ENCODE data around the gene TARBP1. TPM values are rescaled to one million over a fixed set of nuclear protein-coding genes. Genes with fewer than 3 reads are reported as not detected.
"Not testable (repeated sequence)": the region's sequence is repeated elsewhere in the genome, so short reads cannot be mapped to it uniquely, and the experiment has no call there.

TARBP1 gene
- polyA plus RNA-seq, 1 donor from 2014 or later: 267 TPM

GRCh38 chr1:234504969-234505768 lies 26.2 kb upstream of the TARBP1 start:
- Histone ChIP-seq H3K9ac (ENCODE audit: low read length) (no peak overlapping the region), H3K79me2 (replicated peaks; ENCODE audit: insufficient read depth, low read length) (no peaks in the 10 kb centered on the region), H3K36me3 (ENCODE audit: insufficient read depth, low read length) (no peaks in the 10 kb centered on the region), H3K9me3 (ENCODE audit: low read length) (no peaks in the 10 kb centered on the region), H3K27ac (ENCODE audit: low read length) (no peak overlapping the region), H3F3A (ENCODE audit: insufficient read depth, low read length, poor library complexity, severe bottlenecking) (no peaks in the 10 kb centered on the region), H3K27me3 (ENCODE audit: insufficient read depth, low read depth, low read length) (no peaks in the 10 kb centered on the region), H3K4me3 (ENCODE audit: low read length) (no peak overlapping the region), H3K4me2 (ENCODE audit: low read length) (no peak overlapping the region), H4K20me1 (ENCODE audit: insufficient read depth) (no peaks in the 10 kb centered on the region), H3K9me2 (ENCODE audit: insufficient read depth, low read length) (no peaks in the 10 kb centered on the region), H2AFZ (ENCODE audit: low read depth, low read length) (no peak overlapping the region)
- TF ChIP-seq EP300 (conservative IDR thresholded peaks at IDR 0.05; ENCODE audit: poor library complexity, severe bottlenecking) (no peak), POLR2AphosphoS5 (IDR thresholded peaks at IDR 0.05) (no peak), EZH2 (IDR thresholded peaks at IDR 0.05; ENCODE audit: borderline replicate concordance, insufficient read depth, low read length, poor library complexity, severe bottlenecking) (no peak), RAD21 (conservative IDR thresholded peaks at IDR 0.05) (no peak), TAF1 (IDR thresholded peaks at IDR 0.05; ENCODE audit: low read depth) (no peak), CTCF (IDR thresholded peaks at IDR 0.05; ENCODE audit: poor library complexity, severe bottlenecking) (no peak), MXI1 (conservative IDR thresholded peaks at IDR 0.05; ENCODE audit: poor library complexity, severe bottlenecking) (no peak), SMC3 (conservative IDR thresholded peaks at IDR 0.05; ENCODE audit: poor library complexity) (no peak), REST (IDR thresholded peaks at IDR 0.05; ENCODE audit: borderline replicate concordance) (no peak)

- H3K79me2 ChIP-seq (replicated peaks; ENCODE audit: insufficient read depth, low read length); H3K4me3 ChIP-seq (ENCODE audit: low read length); H3K27me3 ChIP-seq (ENCODE audit: insufficient read depth, low read depth, low read length); H4K20me1 ChIP-seq (ENCODE audit: insufficient read depth); H3K27ac ChIP-seq (ENCODE audit: low read length); H3K9me2 ChIP-seq (ENCODE audit: insufficient read depth, low read length); H3K36me3 ChIP-seq (ENCODE audit: insufficient read depth, low read length); H3K4me2 ChIP-seq (ENCODE audit: low read length); H3F3A ChIP-seq (ENCODE audit: insufficient read depth, low read length, poor library complexity, severe bottlenecking); H3K9ac ChIP-seq (ENCODE audit: low read length); H2AFZ ChIP-seq (ENCODE audit: low read depth, low read length); H3K9me3 ChIP-seq (ENCODE audit: low read length): not testable (repeated sequence)
These were observed 25.3 kb upstream of the TARBP1 start for GRCh38 chr1:234504251-234504650.
